Liver (tissue), 9 donors: ENCODE data around the gene AGAP5. TPM values are rescaled to one million over a fixed set of nuclear protein-coding genes. Genes with fewer than 3 reads are reported as not detected.

ENCODE experiments used
- DNase-seq: peaks from one replicate; pipeline ENCODE4 v3.0.0-alpha.2; 2017; ENCODE audit warnings: low spot score
- H3K27ac ChIP-seq, 2 donors: one replicate each; pipeline ENCODE4 v1.7.0; 2013; ENCODE audit warnings: inconsistent platforms in 2 of 2, low read length in 2 of 2, control low read depth in 1 of 2, low read depth in 1 of 2, mild to moderate bottlenecking in 1 of 2
- H3K27me3 ChIP-seq, 4 donors: one replicate each; pipeline versions ENCODE4 v1.6.1 to v1.7.0; 2013; ENCODE audit warnings: low read length in 3 of 4, inconsistent platforms in 1 of 4, mild to moderate bottlenecking in 1 of 4, moderate library complexity in 1 of 4; ENCODE audit not compliant: control insufficient read depth in 4 of 4, insufficient read depth in 4 of 4
- H3K36me3 ChIP-seq, 4 donors: one replicate each; pipeline versions ENCODE4 v1.6.1 to v1.7.0; 2013; ENCODE audit warnings: low read length in 3 of 4, mild to moderate bottlenecking in 3 of 4, low read depth in 1 of 4, moderate library complexity in 1 of 4; ENCODE audit not compliant: control insufficient read depth in 4 of 4, insufficient read depth in 3 of 4
- H3K4me1 ChIP-seq, 4 donors: one replicate each; pipeline versions ENCODE4 v1.6.1 to v1.7.0; 2013; ENCODE audit warnings: low read length in 3 of 4, mild to moderate bottlenecking in 3 of 4, moderate library complexity in 1 of 4; ENCODE audit not compliant: control insufficient read depth in 4 of 4, insufficient read depth in 4 of 4
- H3K4me3 ChIP-seq, 3 donors: one replicate each; pipeline versions ENCODE4 v1.6.1 to v1.7.0; 2013; ENCODE audit warnings: low read length in 3 of 3, control low read depth in 1 of 3, low read depth in 1 of 3, mild to moderate bottlenecking in 1 of 3
- H3K9ac ChIP-seq, 2 donors: one replicate each; pipeline ENCODE4 v1.7.0; 2013; ENCODE audit warnings: low read length in 2 of 2, mild to moderate bottlenecking in 2 of 2, moderate library complexity in 2 of 2, control low read depth in 1 of 2, low read depth in 1 of 2
- H3K9me3 ChIP-seq, 4 donors: one replicate each; pipeline versions ENCODE4 v1.6.1 to v1.7.0; 2013; ENCODE audit warnings: low read length in 3 of 4; ENCODE audit not compliant: control insufficient read depth in 4 of 4
- ATF3 ChIP-seq: IDR thresholded peaks from 2 replicates; pipeline ENCODE4 v1.6.1; 2016; ENCODE audit warnings: antibody characterized with exemption
- CTCF ChIP-seq: fragments of 150-350 bp; IDR thresholded peaks from 2 replicates; pipeline ENCODE4 v1.5.1; 2017; ENCODE audit warnings: improper control_type of control experiment, low read depth, low read length; ENCODE audit not compliant: missing input control
- EGR1 ChIP-seq, 2 donors: IDR thresholded peaks; 2 replicates each; pipeline ENCODE4 v1.6.1; 2016 to 2018; ENCODE audit warnings: antibody characterized with exemption in 2 of 2, low read depth in 2 of 2
- FOXA1 ChIP-seq: IDR thresholded peaks from 2 replicates; pipeline ENCODE4 v1.6.1; 2016; ENCODE audit warnings: antibody characterized with exemption
- FOXA2 ChIP-seq: IDR thresholded peaks from 2 replicates; pipeline ENCODE4 v1.6.1; 2016; ENCODE audit warnings: antibody characterized with exemption
- GABPA ChIP-seq, 2 donors: IDR thresholded peaks in 1 of 2; conservative IDR thresholded peaks in 1 of 2; 2 replicates each; pipeline ENCODE4 v1.6.1; 2016; ENCODE audit warnings: antibody characterized with exemption in 2 of 2, mild to moderate bottlenecking in 1 of 2, moderate library complexity in 1 of 2
- HNF4A ChIP-seq, 2 donors: conservative IDR thresholded peaks; 2 replicates each; pipeline ENCODE4 v1.6.1; 2016; ENCODE audit warnings: antibody characterized with exemption in 2 of 2, mild to moderate bottlenecking in 2 of 2
- HNF4G ChIP-seq: IDR thresholded peaks from 2 replicates; pipeline ENCODE4 v1.6.1; 2016; ENCODE audit warnings: antibody characterized with exemption
- RAD21 ChIP-seq, 2 donors: IDR thresholded peaks; 2 replicates each; pipeline ENCODE4 v1.6.1; 2016; ENCODE audit warnings: antibody characterized with exemption in 2 of 2, mild to moderate bottlenecking in 2 of 2
- RXRA ChIP-seq, 2 donors: IDR thresholded peaks; 2 replicates each; pipeline ENCODE4 v1.6.1; 2017 to 2018; ENCODE audit warnings: antibody characterized with exemption in 2 of 2, mild to moderate bottlenecking in 1 of 2
- TAF1 ChIP-seq: conservative IDR thresholded peaks from 2 replicates; pipeline ENCODE4 v1.6.1; 2016; ENCODE audit warnings: antibody characterized with exemption, mild to moderate bottlenecking
- WGBS: extraction: QIAGEN DNeasy Blood & Tissue Kit; methylation state at CpG from one replicate; pipeline ENCODE4 v1.1.7; 2013; 5-methylcytosine and 5-hydroxymethylcytosine counted together
- polyA plus RNA-seq, 2 donors: library from polyadenylated mRNA; stranded (reverse) in 1 of 2; unstranded in 1 of 2; fragments of 200-250 nt in 1 of 2; fragments of >200 nt in 1 of 2; fragmentation: Nextera tagmentation in 1 of 2; extraction: Ambion mirVana in 1 of 2; gene quantifications; one replicate each; pipeline versions ENCODE4 v1.2.1 to v1.2.3, GENCODE V29; 2013 to 2015
- total RNA-seq, 2 donors: library from RNA; depleted of rRNA; stranded (reverse); fragments of >200 nt; gene quantifications; one replicate each; pipeline ENCODE4 v1.2.3, GENCODE V29; 2014
- TF ChIP-seq, protein P1 (sequence below): IDR thresholded peaks from 2 replicates; pipeline ENCODE4 v1.6.1; 2016; ENCODE audit warnings: antibody characterized with exemption
- TF ChIP-seq, protein P2 (sequence below): IDR thresholded peaks from 2 replicates; pipeline ENCODE4 v1.6.1; 2016; ENCODE audit warnings: antibody characterized with exemption, mild to moderate bottlenecking
- donor health status: healthy.
- donor health status: healthy.
- donor health status: healthy.
- donor health status: healthy.
- donor health status: healthy.

AGAP5 gene
- total and polyA plus RNA-seq, 4 donors = 1.4 to 9.1 (median 2.5) TPM

GRCh38 chr10:73647211-73647874 lies 50.6 kb downstream of the AGAP5 start (continued):
- TF ChIP-seq, protein P1, sequence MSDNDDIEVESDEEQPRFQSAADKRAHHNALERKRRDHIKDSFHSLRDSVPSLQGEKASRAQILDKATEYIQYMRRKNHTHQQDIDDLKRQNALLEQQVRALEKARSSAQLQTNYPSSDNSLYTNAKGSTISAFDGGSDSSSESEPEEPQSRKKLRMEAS = no peak
- TF ChIP-seq GABPA (IDR thresholded peaks at IDR 0.05 in 1 of 2, conservative IDR thresholded peaks at IDR 0.05 in 1 of 2) = no peak

GRCh38 chr10:73646598-73647041 lies 51.3 kb downstream of the AGAP5 start:
- Histone ChIP-seq H3K27me3 (no peaks in the 10 kb centered on the region), H3K9ac (no peak overlapping the region), H3K27ac (no peak overlapping the region), H3K36me3 (no peaks in the 10 kb centered on the region), H3K4me3 (no peak overlapping the region), H3K4me1 (peaks cover 0 to 4% (median 3%) of the 10 kb centered on the region in 4 donors), H3K9me3 (no peaks in the 10 kb centered on the region)
- TF ChIP-seq CTCF = no peak
- TF ChIP-seq, protein P2, sequence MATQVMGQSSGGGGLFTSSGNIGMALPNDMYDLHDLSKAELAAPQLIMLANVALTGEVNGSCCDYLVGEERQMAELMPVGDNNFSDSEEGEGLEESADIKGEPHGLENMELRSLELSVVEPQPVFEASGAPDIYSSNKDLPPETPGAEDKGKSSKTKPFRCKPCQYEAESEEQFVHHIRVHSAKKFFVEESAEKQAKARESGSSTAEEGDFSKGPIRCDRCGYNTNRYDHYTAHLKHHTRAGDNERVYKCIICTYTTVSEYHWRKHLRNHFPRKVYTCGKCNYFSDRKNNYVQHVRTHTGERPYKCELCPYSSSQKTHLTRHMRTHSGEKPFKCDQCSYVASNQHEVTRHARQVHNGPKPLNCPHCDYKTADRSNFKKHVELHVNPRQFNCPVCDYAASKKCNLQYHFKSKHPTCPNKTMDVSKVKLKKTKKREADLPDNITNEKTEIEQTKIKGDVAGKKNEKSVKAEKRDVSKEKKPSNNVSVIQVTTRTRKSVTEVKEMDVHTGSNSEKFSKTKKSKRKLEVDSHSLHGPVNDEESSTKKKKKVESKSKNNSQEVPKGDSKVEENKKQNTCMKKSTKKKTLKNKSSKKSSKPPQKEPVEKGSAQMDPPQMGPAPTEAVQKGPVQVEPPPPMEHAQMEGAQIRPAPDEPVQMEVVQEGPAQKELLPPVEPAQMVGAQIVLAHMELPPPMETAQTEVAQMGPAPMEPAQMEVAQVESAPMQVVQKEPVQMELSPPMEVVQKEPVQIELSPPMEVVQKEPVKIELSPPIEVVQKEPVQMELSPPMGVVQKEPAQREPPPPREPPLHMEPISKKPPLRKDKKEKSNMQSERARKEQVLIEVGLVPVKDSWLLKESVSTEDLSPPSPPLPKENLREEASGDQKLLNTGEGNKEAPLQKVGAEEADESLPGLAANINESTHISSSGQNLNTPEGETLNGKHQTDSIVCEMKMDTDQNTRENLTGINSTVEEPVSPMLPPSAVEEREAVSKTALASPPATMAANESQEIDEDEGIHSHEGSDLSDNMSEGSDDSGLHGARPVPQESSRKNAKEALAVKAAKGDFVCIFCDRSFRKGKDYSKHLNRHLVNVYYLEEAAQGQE = no peak
- TF ChIP-seq RAD21 (IDR thresholded peaks at IDR 0.05) = no peak
- TF ChIP-seq HNF4A (conservative IDR thresholded peaks at IDR 0.05) = no peak
- TF ChIP-seq FOXA2 = no peak
- TF ChIP-seq ATF3 = no peak
- no peak for TF ChIP-seq HNF4G
- no peak for TF ChIP-seq RXRA (IDR thresholded peaks at IDR 0.05)
- DNase-seq = no peak
- WGBS = 92% methylated on average over 9 of the region's 9 CpGs

DNA sequence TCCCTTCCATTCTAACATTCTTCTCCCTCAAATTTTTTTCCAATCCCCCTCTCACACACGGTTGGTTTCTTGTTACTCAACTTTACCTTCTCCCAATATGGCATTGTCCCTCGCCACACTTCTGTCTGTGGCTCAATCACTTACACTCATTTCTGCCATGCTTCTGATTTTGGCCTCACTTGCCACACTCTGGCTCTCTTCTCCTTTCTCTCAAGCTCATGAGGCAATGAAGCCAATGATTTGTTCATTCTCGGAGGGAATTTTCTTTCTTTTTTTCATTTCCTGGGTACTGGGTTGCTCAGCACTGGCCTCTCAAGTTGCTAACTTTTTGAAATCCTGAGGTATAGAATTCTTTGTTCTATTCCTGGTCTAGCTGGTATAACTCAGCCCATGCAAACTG lies 52.7 kb downstream of the AGAP5 start:
- H3K4me3 ChIP-seq = no peak overlapping the region
- peaks cover 0 to 4% (median 3%) of the 10 kb centered on the region in 4 donors for H3K4me1 ChIP-seq
- H3K36me3 ChIP-seq = no peaks in the 10 kb centered on the region
- WGBS = 77% methylated on average over 3 of the region's 3 CpGs
- no peaks in the 10 kb centered on the region for H3K27me3 ChIP-seq
- H3K9me3 ChIP-seq = no peaks in the 10 kb centered on the region
- TF ChIP-seq FOXA1 (no peak), EGR1 (IDR thresholded peaks at IDR 0.05; ENCODE audit: low read depth in 2 of 2) (no peak), CTCF (no peak), HNF4A (conservative IDR thresholded peaks at IDR 0.05) (no peak), GABPA (IDR thresholded peaks at IDR 0.05 in 1 of 2, conservative IDR thresholded peaks at IDR 0.05 in 1 of 2) (no peak), ATF3 (no peak), TAF1 (no peak)
- no peak overlapping the region for H3K27ac ChIP-seq
- no peak overlapping the region for H3K9ac ChIP-seq
- DNase-seq = no peak
